ENCODE measurements around the gene LRP5. TPM values are rescaled to one million over a fixed set of nuclear protein-coding genes. Genes with fewer than 3 reads are reported as not detected.

Gene LRP5
- total RNA-seq, 1 experiment from 2014 or later: 48.8 TPM

DNA sequence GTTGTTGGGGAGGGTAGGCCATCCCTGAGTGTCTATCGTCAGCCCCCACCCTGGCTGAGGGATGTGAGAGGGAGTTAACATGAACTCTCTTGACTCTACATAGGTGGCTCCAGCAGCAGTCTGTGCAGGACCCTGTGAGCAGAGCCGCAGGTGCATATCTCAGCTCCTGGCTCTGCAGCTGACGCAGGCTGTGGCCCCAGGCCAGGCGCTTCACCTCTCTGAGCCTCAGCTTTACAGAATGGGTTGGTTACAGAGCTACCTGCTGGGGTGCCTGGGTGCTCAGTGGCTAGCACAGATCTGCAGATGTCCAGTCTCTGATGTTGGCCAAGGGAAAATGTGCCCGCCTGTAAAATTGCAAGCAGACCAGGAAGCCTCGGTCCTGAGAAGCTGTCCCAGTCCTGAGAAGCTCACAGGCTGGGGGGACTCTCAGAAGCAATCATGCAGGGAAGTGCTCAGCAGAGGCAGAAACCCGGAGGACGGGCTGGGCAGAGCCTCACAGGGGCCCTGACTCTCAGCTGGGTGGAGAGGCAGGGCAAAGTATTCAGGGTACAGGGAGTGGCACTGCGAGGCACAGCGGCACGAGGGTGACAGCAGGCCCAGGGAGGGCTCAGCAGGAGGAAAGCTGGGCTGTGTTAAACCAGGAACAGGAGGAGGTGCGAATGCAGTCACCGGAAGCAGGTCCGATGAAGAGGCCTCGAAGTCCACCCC, 15.9 kb upstream of the LRP5 start (continued):
- TF ChIP-seq, protein P1, sequence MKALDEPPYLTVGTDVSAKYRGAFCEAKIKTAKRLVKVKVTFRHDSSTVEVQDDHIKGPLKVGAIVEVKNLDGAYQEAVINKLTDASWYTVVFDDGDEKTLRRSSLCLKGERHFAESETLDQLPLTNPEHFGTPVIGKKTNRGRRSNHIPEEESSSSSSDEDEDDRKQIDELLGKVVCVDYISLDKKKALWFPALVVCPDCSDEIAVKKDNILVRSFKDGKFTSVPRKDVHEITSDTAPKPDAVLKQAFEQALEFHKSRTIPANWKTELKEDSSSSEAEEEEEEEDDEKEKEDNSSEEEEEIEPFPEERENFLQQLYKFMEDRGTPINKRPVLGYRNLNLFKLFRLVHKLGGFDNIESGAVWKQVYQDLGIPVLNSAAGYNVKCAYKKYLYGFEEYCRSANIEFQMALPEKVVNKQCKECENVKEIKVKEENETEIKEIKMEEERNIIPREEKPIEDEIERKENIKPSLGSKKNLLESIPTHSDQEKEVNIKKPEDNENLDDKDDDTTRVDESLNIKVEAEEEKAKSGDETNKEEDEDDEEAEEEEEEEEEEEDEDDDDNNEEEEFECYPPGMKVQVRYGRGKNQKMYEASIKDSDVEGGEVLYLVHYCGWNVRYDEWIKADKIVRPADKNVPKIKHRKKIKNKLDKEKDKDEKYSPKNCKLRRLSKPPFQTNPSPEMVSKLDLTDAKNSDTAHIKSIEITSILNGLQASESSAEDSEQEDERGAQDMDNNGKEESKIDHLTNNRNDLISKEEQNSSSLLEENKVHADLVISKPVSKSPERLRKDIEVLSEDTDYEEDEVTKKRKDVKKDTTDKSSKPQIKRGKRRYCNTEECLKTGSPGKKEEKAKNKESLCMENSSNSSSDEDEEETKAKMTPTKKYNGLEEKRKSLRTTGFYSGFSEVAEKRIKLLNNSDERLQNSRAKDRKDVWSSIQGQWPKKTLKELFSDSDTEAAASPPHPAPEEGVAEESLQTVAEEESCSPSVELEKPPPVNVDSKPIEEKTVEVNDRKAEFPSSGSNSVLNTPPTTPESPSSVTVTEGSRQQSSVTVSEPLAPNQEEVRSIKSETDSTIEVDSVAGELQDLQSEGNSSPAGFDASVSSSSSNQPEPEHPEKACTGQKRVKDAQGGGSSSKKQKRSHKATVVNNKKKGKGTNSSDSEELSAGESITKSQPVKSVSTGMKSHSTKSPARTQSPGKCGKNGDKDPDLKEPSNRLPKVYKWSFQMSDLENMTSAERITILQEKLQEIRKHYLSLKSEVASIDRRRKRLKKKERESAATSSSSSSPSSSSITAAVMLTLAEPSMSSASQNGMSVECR (CRISPR knock-in tag; IDR thresholded peaks at IDR 0.05; ENCODE audit: borderline replicate concordance): no peak
- TF ChIP-seq, protein P2, sequence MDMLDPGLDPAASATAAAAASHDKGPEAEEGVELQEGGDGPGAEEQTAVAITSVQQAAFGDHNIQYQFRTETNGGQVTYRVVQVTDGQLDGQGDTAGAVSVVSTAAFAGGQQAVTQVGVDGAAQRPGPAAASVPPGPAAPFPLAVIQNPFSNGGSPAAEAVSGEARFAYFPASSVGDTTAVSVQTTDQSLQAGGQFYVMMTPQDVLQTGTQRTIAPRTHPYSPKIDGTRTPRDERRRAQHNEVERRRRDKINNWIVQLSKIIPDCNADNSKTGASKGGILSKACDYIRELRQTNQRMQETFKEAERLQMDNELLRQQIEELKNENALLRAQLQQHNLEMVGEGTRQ (CRISPR knock-in tag; IDR thresholded peaks at IDR 0.05): no peak

DNA sequence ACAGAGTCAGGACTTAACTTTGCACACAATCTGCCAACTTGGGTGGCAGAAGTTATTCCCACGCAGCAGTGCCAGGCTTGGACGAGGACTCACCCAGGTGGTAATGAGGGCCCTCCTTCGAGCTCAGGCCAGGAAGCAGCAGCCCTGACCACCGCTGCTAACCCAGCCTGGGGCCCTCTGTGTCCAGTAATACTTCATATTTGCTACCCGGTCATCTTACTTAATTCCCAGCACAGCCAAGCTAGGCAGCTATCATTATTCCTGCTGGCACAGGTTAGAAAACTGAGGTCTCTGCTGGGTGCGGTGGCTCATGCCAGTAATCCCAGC, 15.4 kb upstream of the LRP5 start:
- no peak overlapping the region for H3K27ac Mint-ChIP-seq
- no peaks in the 10 kb centered on the region for H3K4me1 Mint-ChIP-seq
- CTCF ChIA-PET: interaction anchor here (0.6 to 6.1 kb wide), 10 partner anchors 9 to 159 kb away, joined by 5 to 111 read pairs (median 8); partner anchors contain the start of gene C11orf24
- H3K36me3 Mint-ChIP-seq: no peaks in the 10 kb centered on the region
- no peaks in the 10 kb centered on the region for H3K9me3 Mint-ChIP-seq
- no peak overlapping the region for H3K4me3 Mint-ChIP-seq
- H3K27me3 Mint-ChIP-seq (ENCODE audit: low read depth): peaks cover 2% of the 10 kb centered on the region; the same call in 1 of the 2 replicates
- POLR2A ChIA-PET: interaction anchor here (0.5 kb wide), 1 partner anchor 21 kb away, joined by 4 read pairs; no protein-coding TSS in a partner anchor
- TF ChIP-seq EMX1 (CRISPR knock-in tag; IDR thresholded peaks at IDR 0.05): no peak
- no peak for TF ChIP-seq PRRX2 (CRISPR knock-in tag; IDR thresholded peaks at IDR 0.05)
- no peak for TF ChIP-seq NFE2L1 (CRISPR knock-in tag; IDR thresholded peaks at IDR 0.05)
- TF ChIP-seq, protein P3, sequence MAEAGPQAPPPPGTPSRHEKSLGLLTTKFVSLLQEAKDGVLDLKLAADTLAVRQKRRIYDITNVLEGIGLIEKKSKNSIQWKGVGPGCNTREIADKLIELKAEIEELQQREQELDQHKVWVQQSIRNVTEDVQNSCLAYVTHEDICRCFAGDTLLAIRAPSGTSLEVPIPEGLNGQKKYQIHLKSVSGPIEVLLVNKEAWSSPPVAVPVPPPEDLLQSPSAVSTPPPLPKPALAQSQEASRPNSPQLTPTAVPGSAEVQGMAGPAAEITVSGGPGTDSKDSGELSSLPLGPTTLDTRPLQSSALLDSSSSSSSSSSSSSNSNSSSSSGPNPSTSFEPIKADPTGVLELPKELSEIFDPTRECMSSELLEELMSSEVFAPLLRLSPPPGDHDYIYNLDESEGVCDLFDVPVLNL (CRISPR knock-in tag; IDR thresholded peaks at IDR 0.05; ENCODE audit: borderline replicate concordance, low read depth): no peak
- TF ChIP-seq SOX15 (CRISPR knock-in tag; IDR thresholded peaks at IDR 0.05): no peak
- TF ChIP-seq, protein P4, sequence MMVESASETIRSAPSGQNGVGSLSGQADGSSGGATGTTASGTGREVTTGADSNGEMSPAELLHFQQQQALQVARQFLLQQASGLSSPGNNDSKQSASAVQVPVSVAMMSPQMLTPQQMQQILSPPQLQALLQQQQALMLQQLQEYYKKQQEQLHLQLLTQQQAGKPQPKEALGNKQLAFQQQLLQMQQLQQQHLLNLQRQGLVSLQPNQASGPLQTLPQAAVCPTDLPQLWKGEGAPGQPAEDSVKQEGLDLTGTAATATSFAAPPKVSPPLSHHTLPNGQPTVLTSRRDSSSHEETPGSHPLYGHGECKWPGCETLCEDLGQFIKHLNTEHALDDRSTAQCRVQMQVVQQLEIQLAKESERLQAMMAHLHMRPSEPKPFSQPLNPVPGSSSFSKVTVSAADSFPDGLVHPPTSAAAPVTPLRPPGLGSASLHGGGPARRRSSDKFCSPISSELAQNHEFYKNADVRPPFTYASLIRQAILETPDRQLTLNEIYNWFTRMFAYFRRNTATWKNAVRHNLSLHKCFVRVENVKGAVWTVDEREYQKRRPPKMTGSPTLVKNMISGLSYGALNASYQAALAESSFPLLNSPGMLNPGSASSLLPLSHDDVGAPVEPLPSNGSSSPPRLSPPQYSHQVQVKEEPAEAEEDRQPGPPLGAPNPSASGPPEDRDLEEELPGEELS (CRISPR knock-in tag; IDR thresholded peaks at IDR 0.05): no peak
- no peak for TF ChIP-seq TEAD1 (CRISPR knock-in tag; IDR thresholded peaks at IDR 0.05)
- TF ChIP-seq JUN (CRISPR knock-in tag; IDR thresholded peaks at IDR 0.05): no peak
- no peak for TF ChIP-seq CREM (CRISPR knock-in tag; IDR thresholded peaks at IDR 0.05)
- TF ChIP-seq, protein P5, sequence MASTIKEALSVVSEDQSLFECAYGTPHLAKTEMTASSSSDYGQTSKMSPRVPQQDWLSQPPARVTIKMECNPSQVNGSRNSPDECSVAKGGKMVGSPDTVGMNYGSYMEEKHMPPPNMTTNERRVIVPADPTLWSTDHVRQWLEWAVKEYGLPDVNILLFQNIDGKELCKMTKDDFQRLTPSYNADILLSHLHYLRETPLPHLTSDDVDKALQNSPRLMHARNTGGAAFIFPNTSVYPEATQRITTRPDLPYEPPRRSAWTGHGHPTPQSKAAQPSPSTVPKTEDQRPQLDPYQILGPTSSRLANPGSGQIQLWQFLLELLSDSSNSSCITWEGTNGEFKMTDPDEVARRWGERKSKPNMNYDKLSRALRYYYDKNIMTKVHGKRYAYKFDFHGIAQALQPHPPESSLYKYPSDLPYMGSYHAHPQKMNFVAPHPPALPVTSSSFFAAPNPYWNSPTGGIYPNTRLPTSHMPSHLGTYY (CRISPR knock-in tag; IDR thresholded peaks at IDR 0.05): no peak
- no peak for TF ChIP-seq SMAD3 (CRISPR knock-in tag; IDR thresholded peaks at IDR 0.05; ENCODE audit: borderline replicate concordance)
- ATAC-seq: no peak
- no peak for DNase-seq (ENCODE audit: low spot score)

DNA sequence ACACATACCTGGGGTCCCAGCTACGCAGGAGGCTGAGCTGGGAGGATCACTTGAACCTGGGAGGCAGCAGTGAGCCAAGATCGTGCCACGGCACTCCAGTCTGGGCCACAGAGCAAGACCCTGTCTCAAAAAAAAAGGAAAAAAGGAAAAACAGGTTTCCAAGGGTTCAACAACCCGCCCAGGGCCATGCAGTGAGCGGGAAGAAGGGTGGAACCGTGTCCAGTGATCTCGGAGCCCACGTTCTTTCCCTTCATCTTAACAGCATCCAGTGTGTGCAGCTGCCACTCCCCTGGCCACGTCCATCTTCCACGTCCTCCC, 14.9 kb upstream of the LRP5 start:
- no peak overlapping the region for H3K4me3 Mint-ChIP-seq
- DNase-seq (ENCODE audit: low spot score) (no peak), ATAC-seq (peak; percentile 20)
- CTCF ChIA-PET: interaction anchor here (0.7 to 6.1 kb wide), 28 partner anchors 9 to 286 kb away, joined by 3 to 111 read pairs (median 6); partner anchors contain the start of genes C11orf24 and PPP6R3
- TF ChIP-seq ZBTB21 (CRISPR knock-in tag; IDR thresholded peaks at IDR 0.05; ENCODE audit: borderline replicate concordance) (no peak), ZNF121 (CRISPR knock-in tag; IDR thresholded peaks at IDR 0.05) (0 out of 2 replicates have a peak, but pooled peaks have one; percentile 29)
- H3K36me3 Mint-ChIP-seq: no peaks in the 10 kb centered on the region
- no peaks in the 10 kb centered on the region for H3K4me1 Mint-ChIP-seq
- POLR2A ChIA-PET: interaction anchor here (0.5 to 1.2 kb wide), 3 partner anchors 21 to 170 kb away, joined by 3 to 4 read pairs (median 3); no protein-coding TSS in a partner anchor
- no peak overlapping the region for H3K27ac Mint-ChIP-seq
- H3K27me3 Mint-ChIP-seq (ENCODE audit: low read depth): peaks cover 2% of the 10 kb centered on the region; the same call in 1 of the 2 replicates
- no peaks in the 10 kb centered on the region for H3K9me3 Mint-ChIP-seq

All from WTC11 (cell line).